HepG2 (cell line): ENCODE data around the gene LEF1. TPM values are rescaled to one million over a fixed set of nuclear protein-coding genes. Genes with fewer than 3 reads are reported as not detected.

Source experiments
- ATAC-seq: fragments of 200-7000 bp; cut with Tn5 transposase; 3 replicates; pipeline ENCODE4 v1.9.1; 2020; ENCODE audit warnings: mild to moderate bottlenecking, moderate library complexity
- BruUV-seq: library from RNA; stranded (reverse); fragments of 400-500 nt; replicated peaks from 2 replicates; lab custom pipeline; 2021; lab: Mats Ljungman, UMichigan
- CTCF ChIA-PET: fragments of 300-600 bp; formaldehyde crosslinking; extraction: SDS; loops from one replicate; lab custom pipeline; 2021; ENCODE audit warnings: low total read pairs, inconsistent platforms, low intra/inter-chr PET ratio; lab: Yijun Ruan, JAX
- POLR2A ChIA-PET: fragments of 350-600 bp; sonication (Branson Sonifier 250); formaldehyde crosslinking; loops from one replicate; lab custom pipeline; 2020; ENCODE audit warnings: antibody characterized with exemption, inconsistent platforms; lab: Yijun Ruan, JAX
- DNase-seq: peaks from one replicate; pipeline ENCODE4 v3.0.0-alpha.2; 2015; ENCODE audit warnings: low spot score
- FAIRE-seq: peaks from 3 replicates; lab custom pipeline; 2011; peaks lifted over from hg19 to GRCh38; lab: Jason Lieb, UNC
- H2AFZ ChIP-seq: one replicate; pipeline ENCODE4 v1.6.1; 2011; ENCODE audit warnings: low read length, inconsistent platforms
- H3K27ac ChIP-seq: fragments of 300-600 bp; 3 replicates; pipeline ENCODE4 v1.8.0; 2011; ENCODE audit warnings: mixed run types, mild to moderate bottlenecking, mixed read lengths, low read length, inconsistent platforms; ENCODE audit not compliant: insufficient read depth; ENCODE audit errors: extremely low read length
- H3K27me3 ChIP-seq, 2 experiments: fragments of 200-600 bp in 1 of 2; 2 replicates in 1 of 2; 3 replicates in 1 of 2; pipeline versions ENCODE4 v1.6.0 to v1.8.0; 2011; ENCODE audit warnings: low read length in 2 of 2, mild to moderate bottlenecking in 2 of 2, moderate library complexity in 2 of 2, inconsistent platforms in 1 of 2; ENCODE audit not compliant: insufficient read depth in 2 of 2, control insufficient read depth in 1 of 2
- H3K36me3 ChIP-seq, 2 experiments: fragments of 200-600 bp in 1 of 2; replicated peaks in 1 of 2; 2 replicates in 1 of 2; 3 replicates in 1 of 2; pipeline versions ENCODE4 v1.5.1 to v1.8.0; 2011; ENCODE audit warnings: low read length in 2 of 2, inconsistent platforms in 1 of 2; ENCODE audit not compliant: insufficient read depth in 2 of 2, control insufficient read depth in 1 of 2
- H3K4me1 ChIP-seq: 2 replicates; pipeline ENCODE4 v1.5.1; 2012; ENCODE audit warnings: low read length, inconsistent platforms; ENCODE audit not compliant: insufficient read depth
- H3K4me2 ChIP-seq: 2 replicates; pipeline ENCODE4 v1.6.0; 2011; ENCODE audit warnings: low read depth, low read length, inconsistent platforms
- H3K4me3 ChIP-seq, 3 experiments: fragments of 200-600 bp in 1 of 3; sonication (generic), shearing (Covaris generic) in 1 of 3; replicated peaks in 1 of 3; 2 replicates each; pipeline ENCODE4 v1.5.1; 2011 to 2016; ENCODE audit warnings: low read length in 3 of 3, inconsistent platforms in 2 of 3, low read depth in 2 of 3, mild to moderate bottlenecking in 2 of 3, control low read depth in 1 of 3, mixed read lengths in 1 of 3; ENCODE audit not compliant: insufficient read depth in 1 of 3
- H3K79me2 ChIP-seq: one replicate; pipeline ENCODE4 v1.6.1; 2011; ENCODE audit warnings: low read length, inconsistent platforms; ENCODE audit not compliant: insufficient read depth
- H3K9ac ChIP-seq: 2 replicates; pipeline ENCODE4 v1.6.0; 2011; ENCODE audit warnings: mild to moderate bottlenecking, low read depth, low read length, inconsistent platforms; ENCODE audit not compliant: insufficient read depth
- H3K9me3 ChIP-seq: 2 replicates; pipeline ENCODE4 v1.5.1; 2012; ENCODE audit warnings: mild to moderate bottlenecking, low read length
- H4K20me1 ChIP-seq: 2 replicates; pipeline ENCODE4 v1.6.0; 2011; ENCODE audit warnings: inconsistent platforms, mild to moderate bottlenecking, low read length, moderate library complexity; ENCODE audit not compliant: insufficient read depth
- FOXC1 ChIP-seq: sonication (generic); formaldehyde crosslinking; IDR thresholded peaks from 2 replicates; pipeline ENCODE4 v1.8.0; 2022; ENCODE audit warnings: mild to moderate bottlenecking, missing genetic modification reagents, borderline replicate concordance
- MED1 ChIP-seq: sonication (generic); formaldehyde crosslinking; IDR thresholded peaks from 2 replicates; pipeline ENCODE4 v1.4.0; 2020; ENCODE audit warnings: missing genetic modification reagents
- NFYC ChIP-seq: IDR thresholded peaks from 2 replicates; pipeline ENCODE4 v1.6.1; 2016; ENCODE audit warnings: missing genetic modification reagents, missing compliant biosample characterization
- POGZ ChIP-seq: sonication (generic); formaldehyde crosslinking; IDR thresholded peaks from 2 replicates; pipeline ENCODE4 v1.4.0; 2020; ENCODE audit warnings: mild to moderate bottlenecking, missing genetic modification reagents
- U2AF2 ChIP-seq: fragments of 200-400 bp; formaldehyde crosslinking; IDR thresholded peaks from 2 replicates; pipeline ENCODE4 v1.6.1; 2017; ENCODE audit warnings: low read depth, mild to moderate bottlenecking, low read length
- ZNF30 ChIP-seq: sonication (generic); formaldehyde crosslinking; IDR thresholded peaks from 2 replicates; pipeline ENCODE4 v1.5.0; 2020; ENCODE audit warnings: mild to moderate bottlenecking, missing genetic modification reagents
- WGBS: methylation state at CpG from one replicate; pipeline ENCODE4 v1.1.6; 2017; ENCODE audit warnings: low lambda C conversion rate; 5-methylcytosine and 5-hydroxymethylcytosine counted together
- in situ Hi-C: cut with HindIII; loops from 2 replicates; pipeline ENCODE4 v1.10.0; 2017; ENCODE audit warnings: low pct_unique_long_range_greater_than_20kb; ENCODE audit not compliant: extremely low pct_ligation_motif_present
- intact Hi-C: fragments of 100-400 bp; cut with micrococcal nuclease; formaldehyde crosslinking; loops from one replicate; pipeline ENCODE4 v1.10.0; 2022; ENCODE audit not compliant: unreplicated experiment
- polyA plus RNA-seq, 8 experiments: library from polyadenylated mRNA; depleted of rRNA in 3 of 8; stranded (reverse) in 7 of 8; unstranded in 1 of 8; fragments of >200 nt; fragmentation: Illumina TruSeq in 4 of 8; extraction: Trizol in 4 of 8; gene quantifications; 2 replicates each; pipeline versions ENCODE4 v1.2.1 to v1.2.3, GENCODE V29; 2011 to 2016; ENCODE audit warnings: low read depth in 4 of 8, missing spikeins in 1 of 8, mixed read lengths in 1 of 8; ENCODE audit not compliant: insufficient read depth in 1 of 8
- total RNA-seq, 5 experiments: library from RNA; depleted of rRNA; stranded (reverse); fragments of >200 nt; fragmentation: Illumina TruSeq; extraction: Trizol; gene quantifications; 2 replicates each; pipeline ENCODE4 v1.2.3, GENCODE V29; 2016; ENCODE audit warnings: low read depth in 1 of 5
- TF ChIP-seq, protein P1 (sequence below): sonication (generic); formaldehyde crosslinking; IDR thresholded peaks from 2 replicates; pipeline ENCODE4 v1.5.0; 2020; ENCODE audit warnings: missing genetic modification reagents, mild to moderate bottlenecking, borderline replicate concordance
- TF ChIP-seq, protein P2 (sequence below): sonication (generic); formaldehyde crosslinking; IDR thresholded peaks from 2 replicates; pipeline ENCODE4 v1.9.0; 2021; ENCODE audit warnings: missing genetic modification reagents, borderline replicate concordance

LEF1 gene
- total and polyA plus RNA-seq, 2 of the 13 experiments (the other 11 are each of a cell fraction or from before 2014, with no cell fraction given) = 0.22 to 0.29 TPM

DNA sequence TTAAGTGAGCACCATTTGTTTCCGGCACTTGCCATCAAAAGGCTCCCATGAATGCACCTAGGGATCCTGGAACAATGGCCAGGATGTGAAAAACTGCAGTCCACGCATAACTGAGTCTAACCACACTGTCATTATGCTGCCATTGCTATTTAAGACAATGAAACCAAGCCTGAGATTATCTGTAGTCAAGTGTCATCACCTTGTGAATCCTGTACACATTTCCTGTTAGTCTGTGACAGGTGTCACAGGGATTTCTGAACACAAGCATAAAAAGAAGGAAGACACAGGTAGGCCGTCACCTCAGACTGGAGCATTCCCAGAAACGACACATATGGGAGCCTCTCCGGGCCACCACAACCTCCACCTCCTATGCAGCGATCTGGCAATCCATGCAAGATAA, 112.3 kb downstream of the LEF1 start:
- Histone ChIP-seq H3K27ac (no peak overlapping the region), H3K9ac (no peak overlapping the region), H3K27me3 (no peaks in the 10 kb centered on the region; a peak in 1 of 5 replicates), H3K79me2 (no peaks in the 10 kb centered on the region), H3K36me3 (no peaks in the 10 kb centered on the region), H3K9me3 (no peaks in the 10 kb centered on the region), H4K20me1 (no peaks in the 10 kb centered on the region), H2AFZ (no peak overlapping the region), H3K4me3 (no peak overlapping the region), H3K4me2 (no peak overlapping the region), H3K4me1 (peaks cover 8% of the 10 kb centered on the region; the same call in 1 of the 2 replicates)
- DNase-seq (no peak), FAIRE-seq (no peak), ATAC-seq (no peak)
- TF ChIP-seq NFYC (CRISPR knock-in tag) (no peak), MED1 (CRISPR knock-in tag) (no peak), ZNF30 (no peak), FOXC1 (CRISPR knock-in tag) (no peak)
- TF ChIP-seq, protein P1, sequence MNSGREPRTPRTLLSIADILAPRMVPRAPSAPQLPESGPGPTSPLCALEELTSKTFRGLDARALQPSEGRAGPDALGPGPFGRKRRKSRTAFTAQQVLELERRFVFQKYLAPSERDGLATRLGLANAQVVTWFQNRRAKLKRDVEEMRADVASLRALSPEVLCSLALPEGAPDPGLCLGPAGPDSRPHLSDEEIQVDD = no peak
- intact Hi-C loops = no loop called here
- ChIA-PET POLR2A (no interaction called here), CTCF (no interaction called here)
- no TSS peak for BruUV-seq
- 44% methylated on average over 6 of the region's 6 CpGs for WGBS
- in situ Hi-C loops = no loop called here

DNA sequence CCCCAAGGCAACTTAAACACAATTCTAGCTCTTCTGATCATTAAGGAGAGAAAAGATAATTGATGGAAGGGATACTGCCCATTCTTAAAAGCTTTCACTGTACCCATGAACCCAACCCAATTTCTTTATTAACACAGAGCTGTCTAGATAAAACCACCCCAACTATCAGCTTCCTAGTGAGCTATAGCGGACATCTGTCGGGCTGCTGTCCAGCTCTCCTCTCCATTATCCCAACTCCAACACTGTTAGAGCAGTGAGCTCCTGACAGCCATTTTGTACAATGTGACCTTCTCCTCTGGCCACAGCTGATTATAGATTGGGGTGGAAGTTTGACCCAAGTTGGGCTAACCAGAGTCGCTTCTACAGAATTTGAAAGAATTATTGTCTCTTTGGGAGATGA, 112.9 kb downstream of the LEF1 start:
- H3K27ac ChIP-seq = no peak overlapping the region
- TF ChIP-seq POGZ (CRISPR knock-in tag) = no peak
- TF ChIP-seq U2AF2 = no peak
- TF ChIP-seq, protein P2, sequence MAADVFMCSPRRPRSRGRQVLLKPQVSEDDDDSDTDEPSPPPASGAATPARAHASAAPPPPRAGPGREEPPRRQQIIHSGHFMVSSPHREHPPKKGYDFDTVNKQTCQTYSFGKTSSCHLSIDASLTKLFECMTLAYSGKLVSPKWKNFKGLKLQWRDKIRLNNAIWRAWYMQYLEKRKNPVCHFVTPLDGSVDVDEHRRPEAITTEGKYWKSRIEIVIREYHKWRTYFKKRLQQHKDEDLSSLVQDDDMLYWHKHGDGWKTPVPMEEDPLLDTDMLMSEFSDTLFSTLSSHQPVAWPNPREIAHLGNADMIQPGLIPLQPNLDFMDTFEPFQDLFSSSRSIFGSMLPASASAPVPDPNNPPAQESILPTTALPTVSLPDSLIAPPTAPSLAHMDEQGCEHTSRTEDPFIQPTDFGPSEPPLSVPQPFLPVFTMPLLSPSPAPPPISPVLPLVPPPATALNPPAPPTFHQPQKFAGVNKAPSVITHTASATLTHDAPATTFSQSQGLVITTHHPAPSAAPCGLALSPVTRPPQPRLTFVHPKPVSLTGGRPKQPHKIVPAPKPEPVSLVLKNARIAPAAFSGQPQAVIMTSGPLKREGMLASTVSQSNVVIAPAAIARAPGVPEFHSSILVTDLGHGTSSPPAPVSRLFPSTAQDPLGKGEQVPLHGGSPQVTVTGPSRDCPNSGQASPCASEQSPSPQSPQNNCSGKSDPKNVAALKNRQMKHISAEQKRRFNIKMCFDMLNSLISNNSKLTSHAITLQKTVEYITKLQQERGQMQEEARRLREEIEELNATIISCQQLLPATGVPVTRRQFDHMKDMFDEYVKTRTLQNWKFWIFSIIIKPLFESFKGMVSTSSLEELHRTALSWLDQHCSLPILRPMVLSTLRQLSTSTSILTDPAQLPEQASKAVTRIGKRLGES = no peak
- in situ Hi-C loops (no loop called here), intact Hi-C loops (no loop called here)
- no TSS peak for BruUV-seq
- no peak overlapping the region for H2AFZ ChIP-seq
- 84% methylated on average over 3 of the region's 3 CpGs for WGBS
- ATAC-seq (no peak), FAIRE-seq (no peak), DNase-seq (no peak)
- H3K9ac ChIP-seq = no peak overlapping the region
- H3K4me3 ChIP-seq = no peak overlapping the region
- no peaks in the 10 kb centered on the region for H3K79me2 ChIP-seq
- no peaks in the 10 kb centered on the region for H3K36me3 ChIP-seq
- no peaks in the 10 kb centered on the region; a peak in 1 of 5 replicates for H3K27me3 ChIP-seq
- H3K4me1 ChIP-seq = peaks cover 8% of the 10 kb centered on the region; the same call in 1 of the 2 replicates
- no peak overlapping the region for H3K4me2 ChIP-seq
- ChIA-PET CTCF (no interaction called here), POLR2A (no interaction called here)
- no peaks in the 10 kb centered on the region for H3K9me3 ChIP-seq
- no peaks in the 10 kb centered on the region for H4K20me1 ChIP-seq
